NCI-H146 (cell line): Measurements from ENCODE around the gene ACSL5.
"Not testable (repeated sequence)": the region's sequence is repeated elsewhere in the genome, so short reads cannot be mapped to it uniquely, and the experiment has no call there.

Source experiments
- DNase-seq: peaks from one replicate; lab custom pipeline; 2025; lab: John Stamatoyannopoulos, UW

Gene ACSL5

DNA sequence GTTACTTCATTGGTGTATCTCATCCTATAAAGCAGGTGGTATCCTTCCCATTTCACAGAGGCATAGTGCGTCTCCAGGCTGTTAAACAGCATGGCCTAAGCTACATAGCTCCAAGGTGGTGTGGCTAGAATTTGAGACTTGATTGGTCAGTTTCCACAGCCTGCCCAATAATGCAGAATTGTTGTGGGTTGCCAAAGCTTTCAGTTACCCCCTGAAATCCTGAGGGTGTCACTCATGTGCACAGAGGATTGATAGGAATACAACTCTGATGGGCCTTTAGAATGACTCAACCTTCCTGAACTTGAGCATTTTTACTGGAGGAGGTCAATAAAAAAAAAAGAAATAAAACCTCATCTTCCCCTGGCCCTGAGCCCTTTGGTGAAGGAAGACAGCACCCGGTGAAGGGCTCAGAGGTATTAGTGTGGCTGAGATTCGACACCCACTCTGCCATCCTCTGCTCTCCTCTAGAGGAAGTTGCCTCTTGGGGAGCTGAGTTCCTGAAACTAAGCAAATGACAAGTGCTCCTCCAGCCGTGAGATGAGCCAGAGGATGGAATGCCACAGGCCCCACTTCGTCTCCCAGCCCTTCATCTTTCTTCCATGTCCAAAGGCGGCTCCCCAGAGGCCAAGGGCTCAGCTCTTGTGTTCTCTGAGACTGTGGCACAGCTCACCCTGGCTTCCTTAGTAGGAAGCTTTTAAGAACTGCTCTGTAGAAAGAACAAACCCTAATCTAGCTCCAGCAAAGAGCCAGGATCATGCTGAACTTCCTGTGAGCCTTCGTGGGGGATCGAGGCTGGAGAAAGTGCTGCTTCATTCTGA is 1.0 kb downstream of the ACSL5 start:
- DNase-seq, result no peak

GRCh38 chr10:112375721-112376395 is 1.9 kb downstream of the ACSL5 start:
- DNase-seq, result no peak

GRCh38 chr10:112376396-112376790 is 2.5 kb downstream of the ACSL5 start:
- DNase-seq, result no peak

- DNase-seq, result not testable (repeated sequence)
Observed at GRCh38 chr10:112377116-112377515, 3.2 kb downstream of the ACSL5 start.

DNA sequence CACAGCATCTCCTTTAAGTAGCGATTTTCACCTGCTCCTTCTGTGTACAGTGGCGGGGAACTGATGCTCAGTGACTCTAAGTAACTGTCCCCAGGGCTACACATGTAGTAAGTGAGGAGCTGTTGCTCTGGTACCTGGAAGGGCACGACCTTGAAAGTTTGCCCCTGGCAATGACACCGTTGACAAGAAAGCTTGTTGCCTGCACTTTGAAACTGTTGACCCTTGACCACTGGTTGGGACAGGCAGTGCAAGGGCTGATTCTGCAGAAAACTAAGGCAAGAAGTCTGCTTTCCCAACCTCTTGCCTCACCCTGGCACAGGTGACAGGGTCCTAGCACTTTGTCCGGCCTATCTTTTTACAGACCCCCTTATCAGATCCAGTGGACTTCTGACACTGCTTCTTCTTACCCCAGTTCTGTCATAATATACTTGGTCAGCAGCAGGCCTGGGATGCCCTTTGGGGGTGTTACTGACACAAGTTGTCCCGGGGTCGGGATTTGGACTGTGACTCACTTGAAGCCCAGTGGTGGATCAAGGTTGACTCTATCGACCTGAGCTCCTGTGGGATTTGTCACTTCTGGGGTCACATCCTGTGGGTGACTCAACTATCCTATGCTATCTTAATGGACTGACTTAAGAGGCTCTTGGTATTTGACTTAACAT is 5.8 kb downstream of the ACSL5 start:
- DNase-seq, result no peak

DNA sequence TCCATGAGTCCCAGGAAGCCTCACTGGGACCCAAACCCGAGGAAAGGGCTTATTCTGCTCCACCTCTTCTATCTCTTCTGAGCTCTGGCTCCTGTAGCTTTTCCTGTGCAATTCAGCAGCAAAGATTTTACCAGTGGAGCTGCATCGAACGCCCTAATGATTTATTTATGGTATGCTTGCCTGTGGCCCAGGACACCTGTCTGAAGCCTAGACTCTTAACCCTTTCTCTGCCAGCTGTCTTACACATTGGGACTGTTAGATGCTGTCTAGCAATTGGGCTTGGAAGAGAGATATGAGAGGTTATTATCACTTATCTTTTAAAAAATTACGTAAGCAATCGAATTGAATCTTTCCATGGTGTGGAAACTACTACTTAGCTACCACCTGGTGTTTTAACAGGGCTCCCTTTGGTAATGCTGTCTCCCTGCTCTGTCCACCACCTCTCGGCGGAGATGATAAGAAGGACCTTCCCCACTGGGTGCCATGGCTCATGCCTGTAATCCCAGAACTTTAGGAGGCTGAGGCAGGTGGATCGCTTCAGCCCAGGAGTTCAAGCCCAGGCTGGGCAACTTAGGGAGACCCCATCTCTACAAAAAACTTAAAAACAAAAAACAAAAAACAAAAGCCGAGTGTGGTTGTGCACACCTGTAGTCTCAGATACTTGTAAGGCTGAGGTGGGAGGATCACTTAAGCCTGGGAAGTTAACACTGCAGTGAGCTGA is 8.8 kb downstream of the ACSL5 start:
- DNase-seq, result no peak

DNA sequence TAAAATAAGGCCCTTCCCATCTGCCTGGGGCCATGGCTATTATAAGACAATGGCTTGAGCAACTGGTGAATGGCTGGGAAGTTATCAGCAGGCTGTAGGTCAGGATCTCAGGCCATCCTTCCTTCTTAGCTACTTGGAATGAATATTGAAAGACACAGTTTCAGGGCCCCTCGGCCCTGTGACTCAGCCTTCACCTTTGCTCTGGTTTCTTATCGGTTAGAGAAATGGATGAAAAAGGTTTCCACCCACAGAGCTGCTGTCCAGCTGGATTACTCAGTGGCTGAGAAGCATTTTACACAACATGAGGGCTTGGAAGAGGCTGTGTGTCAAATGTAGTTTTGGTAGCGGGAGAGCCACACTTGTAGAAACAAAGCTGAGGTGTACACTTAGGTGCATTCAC is 9.4 kb downstream of the ACSL5 start:
- DNase-seq, result no peak

DNA sequence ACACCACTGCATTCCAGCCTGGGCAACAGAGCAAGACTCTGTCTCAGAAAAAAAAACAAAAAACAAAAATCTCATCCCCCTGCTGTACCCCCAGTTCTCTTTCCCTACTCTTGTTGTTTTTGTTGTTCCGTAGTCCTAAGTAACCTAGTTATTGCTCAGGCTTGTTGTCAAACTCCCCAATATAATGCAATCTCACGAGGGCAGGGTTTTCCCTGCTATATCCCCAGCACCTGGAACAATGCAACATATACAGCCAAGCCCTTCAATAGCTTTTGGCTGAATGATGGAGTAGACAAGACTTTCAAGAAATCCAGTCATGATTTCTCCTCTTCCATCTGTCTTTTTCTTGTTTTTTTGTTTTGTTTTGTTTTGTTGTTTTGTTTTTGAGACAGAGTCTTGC is 10.2 kb downstream of the ACSL5 start:
- DNase-seq, result no peak

DNA sequence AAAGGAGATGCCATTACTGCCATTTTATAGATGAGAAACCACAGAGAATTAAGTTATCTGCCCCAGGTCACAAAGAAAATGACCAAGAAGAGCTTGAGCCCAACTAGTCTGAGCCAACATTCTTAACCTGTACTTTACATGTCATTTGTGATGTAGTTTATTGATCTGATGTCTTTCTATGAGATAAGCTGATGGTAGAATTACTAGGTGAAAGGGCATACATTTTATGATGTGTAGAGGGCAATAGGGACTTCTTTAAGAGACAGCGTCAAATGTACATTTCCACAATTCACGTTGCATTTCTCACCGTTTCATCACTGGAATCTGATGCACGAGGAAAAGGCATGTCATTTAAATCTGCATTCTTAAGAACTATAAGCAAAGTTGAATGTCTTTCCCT is 11.3 kb downstream of the ACSL5 start:
- no peak for DNase-seq

- not testable (repeated sequence) for DNase-seq
Observed at GRCh38 chr10:112388056-112388455, 14.1 kb downstream of the ACSL5 start.

DNA sequence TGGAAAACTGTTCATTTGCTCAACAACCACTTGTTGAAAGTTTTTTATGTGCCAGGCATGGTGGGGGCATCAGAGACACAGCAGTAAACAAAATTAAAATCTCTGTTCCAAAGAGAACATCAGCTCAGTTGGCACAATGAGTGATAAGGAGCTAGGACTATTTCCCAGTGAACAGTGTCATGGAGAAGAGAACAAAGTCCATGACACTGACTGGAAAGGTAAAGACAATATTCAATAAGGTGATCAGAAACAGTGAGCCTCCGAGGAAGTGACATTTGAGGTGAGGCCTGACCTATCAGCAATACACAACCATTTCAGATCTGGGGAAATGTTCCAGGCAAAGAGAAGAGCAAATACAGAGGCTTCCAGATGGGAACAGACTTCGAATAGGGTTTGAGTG is 14.6 kb downstream of the ACSL5 start:
- no peak for DNase-seq

DNA sequence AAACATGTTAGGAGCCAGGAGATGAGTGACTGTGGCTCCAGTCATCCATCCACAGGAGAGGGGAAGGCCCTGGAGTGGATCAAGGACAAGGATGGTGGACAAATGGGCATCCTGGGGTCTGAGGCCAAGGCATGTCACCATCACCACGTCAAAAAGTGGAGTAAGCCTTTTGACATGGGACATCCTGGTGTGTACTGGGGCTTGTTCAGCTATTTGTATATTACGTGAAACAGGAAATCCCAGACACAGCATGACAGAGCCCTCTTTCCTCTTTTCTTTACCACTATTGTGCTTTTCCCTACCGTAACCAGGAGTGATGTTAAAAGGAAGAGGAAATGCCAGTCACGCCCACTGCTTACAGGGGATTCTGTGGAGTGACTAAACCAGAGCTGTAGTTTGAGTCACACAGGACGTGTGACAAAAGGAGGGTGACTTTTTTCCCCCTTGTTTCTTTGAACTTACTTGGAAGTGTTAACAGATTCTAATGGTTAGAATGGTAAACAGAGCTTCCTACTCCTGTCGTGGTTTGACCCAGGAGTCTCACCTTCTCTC is 15.4 kb downstream of the ACSL5 start:
- no peak for DNase-seq

DNA sequence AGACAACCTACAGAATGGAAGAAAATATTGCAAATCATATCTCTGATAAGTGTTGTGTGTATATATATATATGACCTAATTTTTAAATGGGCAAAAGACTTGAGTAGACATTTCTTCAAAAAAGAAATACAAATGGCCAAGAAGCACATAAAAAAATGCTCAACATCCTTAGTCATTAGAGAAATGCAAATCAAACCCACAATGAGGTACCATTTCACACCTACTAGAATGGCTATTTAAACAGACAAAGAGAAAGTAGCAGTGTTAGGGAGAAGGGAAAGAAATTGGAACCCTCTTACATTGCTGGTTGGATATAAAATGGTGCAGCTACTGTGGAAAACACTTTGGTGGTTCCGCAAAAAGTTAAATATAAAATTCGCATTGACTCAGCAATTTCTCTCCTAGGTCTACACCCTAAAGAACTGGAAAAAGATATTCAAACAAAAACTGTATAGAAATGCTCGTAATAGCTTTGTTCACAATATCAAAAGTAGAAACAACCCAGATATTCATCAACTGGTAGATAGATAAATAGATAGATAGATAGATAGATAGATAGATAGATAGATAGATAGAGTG is 16.3 kb downstream of the ACSL5 start:
- no peak for DNase-seq

DNA sequence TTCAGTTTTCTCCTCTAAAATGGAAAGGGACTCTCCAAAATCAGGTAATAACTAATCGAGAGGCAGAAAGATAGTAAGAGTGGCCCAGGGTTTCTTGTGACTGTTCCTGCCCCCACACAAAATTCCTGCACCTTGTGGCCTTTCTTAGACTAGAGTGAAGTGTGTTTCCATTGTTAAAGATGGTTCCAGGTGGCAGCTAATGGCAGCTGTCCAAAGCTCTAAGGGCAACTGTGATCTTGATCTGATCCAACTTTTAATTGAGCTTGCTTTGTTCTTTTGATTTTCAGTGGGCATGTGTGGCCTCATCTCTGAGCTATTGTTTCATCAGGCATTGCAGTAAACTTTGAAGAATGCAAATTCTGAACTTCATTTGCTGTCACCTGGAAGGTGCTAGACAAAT is 19.4 kb downstream of the ACSL5 start:
- DNase-seq, result no peak

DNA sequence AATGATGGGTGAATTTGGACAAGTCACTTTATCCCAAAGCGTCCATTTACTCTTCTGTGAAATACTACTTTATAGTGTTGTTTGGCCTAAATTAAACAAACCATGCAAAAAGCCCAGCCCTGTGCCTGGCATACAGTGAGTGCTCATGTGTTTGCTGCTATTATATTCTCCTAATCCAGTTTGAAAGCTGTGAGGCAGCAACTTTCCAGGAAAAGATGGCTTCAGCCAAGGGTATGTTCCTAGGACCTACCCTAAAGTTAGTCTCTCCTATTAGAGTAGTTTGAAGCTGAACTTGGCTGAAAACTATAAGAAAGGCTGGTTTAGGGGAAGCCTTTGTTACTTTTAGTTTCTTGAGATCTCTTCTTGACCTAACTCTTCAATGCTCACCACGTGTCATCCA is 19.9 kb downstream of the ACSL5 start:
- no peak for DNase-seq

DNA sequence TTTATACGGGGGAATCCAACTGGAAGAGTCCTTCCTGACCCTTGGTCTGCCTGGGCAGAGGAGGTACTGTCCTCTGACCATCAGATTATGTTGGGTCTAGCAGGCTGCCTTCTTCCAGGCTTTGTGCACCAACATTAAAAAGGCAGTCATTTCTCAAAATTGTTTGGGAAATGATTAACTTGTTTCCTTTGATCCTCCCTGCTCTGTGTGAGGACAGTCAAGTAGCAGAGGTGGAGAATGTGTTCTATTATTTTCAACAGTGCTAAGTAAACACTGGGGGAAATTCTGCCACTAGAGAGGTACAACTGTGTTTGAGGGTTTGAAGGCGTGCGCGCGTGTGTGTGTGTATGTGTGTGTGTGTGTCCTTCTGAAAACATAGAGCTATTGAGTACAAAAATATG is 20.6 kb downstream of the ACSL5 start:
- DNase-seq, result no peak

DNA sequence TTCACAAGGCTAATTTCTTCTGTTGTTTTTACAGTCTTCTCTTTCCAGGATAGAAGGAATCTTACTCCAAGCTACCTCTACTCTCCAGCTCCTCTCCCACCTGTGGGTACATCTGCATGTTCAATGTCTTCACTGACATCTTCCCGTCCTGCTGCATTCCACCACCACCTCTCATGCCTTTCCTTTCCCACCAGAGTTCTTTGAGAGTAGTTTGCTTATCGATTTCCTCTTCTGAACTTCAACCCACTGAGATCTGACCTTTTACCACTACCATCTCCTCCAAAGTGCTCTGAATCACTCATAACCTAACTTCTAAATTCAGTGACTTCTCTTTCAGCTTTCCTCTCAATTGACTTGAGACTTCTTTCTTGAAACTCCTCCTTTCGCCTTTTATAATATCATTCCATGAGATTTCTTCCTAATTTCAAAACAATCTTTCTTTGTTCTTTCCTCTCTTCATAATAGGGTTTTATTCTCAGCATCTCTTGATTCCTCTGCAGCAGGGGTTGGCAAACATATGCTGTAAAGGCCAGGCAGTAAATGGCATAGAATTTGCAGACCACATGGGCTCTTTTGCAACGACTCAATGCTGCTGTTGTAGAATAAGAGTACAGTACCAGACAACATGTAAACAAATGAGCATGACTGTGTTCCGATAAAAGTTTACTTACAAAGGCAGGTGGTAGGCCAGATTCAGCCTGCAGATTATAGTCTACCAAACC is 22.1 kb downstream of the ACSL5 start:
- no peak for DNase-seq

GRCh38 chr10:112397592-112397991 is 23.7 kb downstream of the ACSL5 start:
- no peak for DNase-seq

- no peak for DNase-seq
Observed at GRCh38 chr10:112402917-112403316, 29.0 kb downstream of the ACSL5 start.

- DNase-seq, result no peak
Observed at GRCh38 chr10:112404617-112405016, 30.7 kb downstream of the ACSL5 start.

DNA sequence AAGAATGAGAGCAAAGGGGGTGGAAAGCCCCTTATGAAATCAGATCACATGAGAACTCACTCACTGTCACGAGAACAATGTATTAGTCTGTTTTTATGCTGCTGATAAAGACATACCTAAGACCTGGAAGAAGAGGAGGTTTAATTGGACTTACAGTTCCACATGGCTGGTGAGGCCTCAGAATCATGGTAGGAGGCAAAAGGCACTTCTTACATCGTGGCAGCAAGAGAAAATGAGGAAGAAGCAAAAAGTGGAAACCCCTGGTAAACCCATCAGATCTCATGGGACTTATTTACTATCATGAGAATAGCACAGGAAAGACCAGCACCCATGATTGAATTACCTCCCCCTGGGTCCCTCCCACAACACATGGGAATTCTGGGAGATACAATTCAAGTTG is 32.9 kb downstream of the ACSL5 start:
- DNase-seq, result not testable (repeated sequence)
